Right lobe of liver (tissue), 6 donors: Measurements from ENCODE around the gene CDRT4. TPM values are rescaled to one million over a fixed set of nuclear protein-coding genes. Genes with fewer than 3 reads are reported as not detected.

Source experiments
- ATAC-seq, 4 donors: fragments of 200-7000 bp; cut with Tn5 transposase; one replicate each; pipeline ENCODE4 v1.9.1; 2020; ENCODE audit warnings: mild to moderate bottlenecking in 4 of 4, moderate library complexity in 4 of 4
- DNase-seq, 3 donors: peaks; one replicate each; pipeline ENCODE4 v3.0.0-alpha.2; 2020
- H3K27ac ChIP-seq, 3 donors: fragments of 200-600 bp; one replicate each; pipeline ENCODE4 v1.8.0; 2022
- H3K27me3 ChIP-seq, 2 donors: fragments of 200-600 bp; one replicate each; pipeline ENCODE4 v1.8.0; 2022
- H3K36me3 ChIP-seq, 4 donors: fragments of 200-600 bp; sonication (generic) in 1 of 4; one replicate each; pipeline versions ENCODE4 v1.5.1 to v1.8.0; 2017 to 2022; ENCODE audit warnings: control low read depth in 1 of 4
- H3K4me1 ChIP-seq, 4 donors: fragments of 200-600 bp; sonication (generic) in 1 of 4; one replicate each; pipeline versions ENCODE4 v1.5.1 to v1.8.0; 2017 to 2022; ENCODE audit warnings: control low read depth in 1 of 4
- H3K4me3 ChIP-seq, 3 donors: fragments of 200-600 bp; one replicate each; pipeline ENCODE4 v1.8.0; 2022
- H3K9me3 ChIP-seq, 4 donors: fragments of 200-600 bp; sonication (generic) in 1 of 4; one replicate each; pipeline versions ENCODE4 v1.5.1 to v1.8.0; 2017 to 2022; ENCODE audit warnings: control low read depth in 1 of 4
- CTCF ChIP-seq, 4 donors: fragments of 200-600 bp in 3 of 4; fragments of 450-650 bp in 1 of 4; IDR thresholded peaks; one replicate each; pipeline versions ENCODE4 v1.5.1 to v1.8.0; 2016 to 2022; ENCODE audit warnings: antibody characterized with exemption in 4 of 4, mild to moderate bottlenecking in 2 of 4
- POLR2A ChIP-seq: fragments of 450-650 bp; IDR thresholded peaks from one replicate; pipeline ENCODE4 v1.6.1; 2017; ENCODE audit warnings: antibody characterized with exemption, mild to moderate bottlenecking
- WGBS: methylation state at CpG from one replicate; pipeline ENCODE4 v1.1.6; 2018; ENCODE audit warnings: low coverage, low lambda C conversion rate; ENCODE audit not compliant: insufficient coverage; ENCODE audit errors: missing lambda C conversion rate; 5-methylcytosine and 5-hydroxymethylcytosine counted together
- intact Hi-C, 2 donors: fragments of 100-400 bp; cut with DNase I; formaldehyde crosslinking; loops; one replicate each; pipeline versions ENCODE4 v1.11.2 to v1.14.1; 2022
- total RNA-seq, 6 experiments: library from RNA; depleted of rRNA in 2 of 6; stranded (reverse); fragments of >200 nt in 2 of 6; fragmentation: NEBNext Ultra II Directional in 3 of 6; extraction: Animal tissue kit (Norgen Biotek cat#: 25700) in 3 of 6; gene quantifications; one replicate each; pipeline versions ENCODE4 v1.1.0 to v1.2.4, GENCODE V29; 2016 to 2023
- donor health status: DM: no; HTN: yes; CAD: no.
- donor health status: DM: no; HTN: no; CAD: no.
- donor health status: DM: no; HTN: no; CAD: no.
- donor health status: DM: no; HTN: yes; CAD: no.
- donor health status: DM: no; HTN: yes; CAD: no.

CDRT4 gene
- total RNA-seq, 6 experiments from 2014 or later: 0.43 to 3.3 (median 1.3) TPM

- no peaks in the 10 kb centered on the region for H3K27me3 ChIP-seq
- ATAC-seq: no peak
- intact Hi-C loops: no loop called here
- H3K36me3 ChIP-seq: no peaks in the 10 kb centered on the region
- peaks cover 0 to 12% (median 3%) of the 10 kb centered on the region in 4 donors for H3K4me1 ChIP-seq
- WGBS: 70% methylated on average over 20 of the region's 20 CpGs
- no peak overlapping the region for H3K4me3 ChIP-seq
- no peak overlapping the region for H3K27ac ChIP-seq
- DNase-seq: no peak
- H3K9me3 ChIP-seq: no peaks in the 10 kb centered on the region
- TF ChIP-seq POLR2A (no peak), CTCF (IDR thresholded peaks at IDR 0.05) (no peak)
These were observed 63.0 kb downstream of the CDRT4 start for GRCh38 chr17:15404106-15405057.

GRCh38 chr17:15403276-15403939 is 64.0 kb downstream of the CDRT4 start:
- Histone ChIP-seq H3K27me3 (no peaks in the 10 kb centered on the region), H3K4me1 (peaks cover 0 to 12% (median 3%) of the 10 kb centered on the region in 4 donors), H3K36me3 (no peaks in the 10 kb centered on the region), H3K9me3 (no peaks in the 10 kb centered on the region), H3K27ac (no peak overlapping the region), H3K4me3 (no peak overlapping the region)
- no CpG with 5 or more reads among the region's 3 CpGs for WGBS
- no peak for DNase-seq
- ATAC-seq: no peak
- intact Hi-C loops: no loop called here
- no peak for TF ChIP-seq POLR2A

GRCh38 chr17:15399443-15399842 is 68.0 kb downstream of the CDRT4 start:
- no peak overlapping the region for H3K27ac ChIP-seq
- TF ChIP-seq CTCF (IDR thresholded peaks at IDR 0.05) (no peak), POLR2A (no peak)
- DNase-seq: no peak
- no peak overlapping the region for H3K4me3 ChIP-seq
- H3K27me3 ChIP-seq: no peaks in the 10 kb centered on the region
- no peaks in the 10 kb centered on the region for H3K36me3 ChIP-seq
- no peaks in the 10 kb centered on the region for H3K4me1 ChIP-seq
- H3K9me3 ChIP-seq: no peaks in the 10 kb centered on the region
- ATAC-seq: no peak
- intact Hi-C loops: no loop called here
- WGBS: no CpG with 5 or more reads among the region's 6 CpGs

DNA sequence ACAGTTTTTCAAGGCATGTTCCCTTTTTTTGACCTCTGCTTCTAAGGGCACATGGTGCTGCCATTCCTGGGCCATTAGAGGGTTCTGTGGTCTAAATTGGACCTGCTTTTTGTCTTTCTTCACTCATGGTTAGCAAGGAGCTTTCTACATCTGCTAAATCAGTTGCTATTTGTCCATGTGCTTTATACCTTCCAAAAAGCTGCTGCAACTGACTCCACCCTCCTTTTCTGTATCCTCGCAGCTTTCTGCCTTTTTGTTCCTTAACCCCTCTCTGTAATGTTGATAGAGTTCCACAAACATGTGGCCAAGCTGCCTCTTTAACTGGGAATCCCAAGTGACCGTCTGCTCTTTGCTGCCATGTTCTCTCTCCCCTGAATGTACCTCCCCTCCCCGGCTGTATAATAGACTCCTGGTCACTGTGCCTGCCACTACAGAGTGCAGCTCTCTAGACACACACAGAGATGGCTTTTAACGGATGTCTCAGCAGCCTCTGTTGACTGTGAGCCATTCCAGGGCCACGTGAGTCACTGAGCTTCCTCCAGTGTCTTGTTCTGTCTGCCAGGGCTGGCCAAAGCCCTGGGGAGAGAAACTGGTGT is 68.6 kb downstream of the CDRT4 start:
- no peaks in the 10 kb centered on the region for H3K9me3 ChIP-seq
- no peak for TF ChIP-seq POLR2A
- no peak for TF ChIP-seq CTCF (IDR thresholded peaks at IDR 0.05)
- no peaks in the 10 kb centered on the region for H3K36me3 ChIP-seq
- H3K27ac ChIP-seq: no peak overlapping the region
- H3K4me3 ChIP-seq: no peak overlapping the region
- no peaks in the 10 kb centered on the region for H3K4me1 ChIP-seq
- DNase-seq (no peak), ATAC-seq (peak; percentile 16 to 67 (median 50))
- H3K27me3 ChIP-seq: no peaks in the 10 kb centered on the region
- intact Hi-C loops: no loop called here
- WGBS: 65% methylated on average over 4 of the region's 5 CpGs

DNA sequence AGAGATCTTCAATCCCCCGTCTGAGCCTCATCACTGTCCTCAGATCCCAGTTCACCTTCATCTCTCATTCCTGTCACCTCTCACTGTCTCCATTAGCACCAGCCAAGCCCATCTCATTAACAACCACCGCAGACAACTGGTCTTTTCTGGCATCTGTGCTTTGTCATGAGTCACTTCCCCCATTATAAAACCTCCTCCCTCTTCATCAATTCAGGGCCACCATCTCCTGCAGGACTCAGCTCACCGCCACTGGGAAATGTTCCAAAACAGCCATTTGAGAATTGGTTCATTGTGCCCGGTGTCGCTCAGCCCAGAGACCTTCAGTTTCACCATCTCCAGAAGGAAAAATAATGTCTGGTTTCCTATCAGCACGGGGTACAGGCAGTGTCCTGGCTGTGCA is 69.1 kb downstream of the CDRT4 start:
- Histone ChIP-seq H3K27ac (no peak overlapping the region), H3K27me3 (no peaks in the 10 kb centered on the region), H3K4me1 (no peaks in the 10 kb centered on the region), H3K36me3 (no peaks in the 10 kb centered on the region), H3K9me3 (no peaks in the 10 kb centered on the region), H3K4me3 (no peak overlapping the region)
- ATAC-seq (no peak), DNase-seq (no peak)
- intact Hi-C loops: no loop called here
- TF ChIP-seq CTCF (IDR thresholded peaks at IDR 0.05): no peak
- TF ChIP-seq POLR2A: no peak
- 50% methylated on average over 6 of the region's 6 CpGs for WGBS
